HCT116 (cell line): ENCODE data around the gene MTUS2. TPM values are rescaled to one million over a fixed set of nuclear protein-coding genes. Genes with fewer than 3 reads are reported as not detected.

Experiments used
- ATAC-seq: fragments of 200-7000 bp; cut with Tn5 transposase; 2 replicates; pipeline ENCODE4 v1.9.1; 2020; ENCODE audit warnings: mild to moderate bottlenecking, moderate library complexity
- BruUV-seq: library from RNA; stranded (reverse); fragments of 400-500 nt; replicated peaks from 2 replicates; lab custom pipeline; 2021; lab: Mats Ljungman, UMichigan
- CTCF ChIA-PET: fragments of 300-600 bp; sonication (Branson Sonifier 250); formaldehyde crosslinking; loops from one replicate; lab custom pipeline; 2021; ENCODE audit warnings: antibody characterized with exemption; lab: Charles Lee
- POLR2A ChIA-PET: fragments of 300-600, 350-600 bp; sonication (Branson Sonifier 250); formaldehyde crosslinking; loops from one replicate; lab custom pipeline; 2021; ENCODE audit warnings: antibody characterized with exemption; lab: Charles Lee
- RAD21 ChIA-PET, 2 experiments: fragments of 300-600 bp; sonication (Branson Sonifier 250); formaldehyde crosslinking; loops; one replicate each; lab custom pipeline; 2023; ENCODE audit warnings: low total read pairs in 2 of 2; ENCODE audit not compliant: uncharacterized antibody in 2 of 2, unreplicated experiment in 2 of 2, low non-redundant PET in 1 of 2; lab: Charles Lee
- DNase-seq: peaks from one replicate; pipeline ENCODE4 v3.0.0-alpha.2; 2010; ENCODE audit warnings: low read depth, low spot score
- H2AFZ ChIP-seq: fragments of 200-600 bp; shearing (Covaris generic), sonication (generic); 2 replicates; pipeline ENCODE4 v1.6.1; 2017; ENCODE audit warnings: low read depth, mixed run types, mixed read lengths, antibody characterized with exemption, low read length; ENCODE audit not compliant: poor library complexity, severe bottlenecking
- H3K27ac ChIP-seq: 2 replicates; pipeline ENCODE4 v1.5.1; 2012; ENCODE audit warnings: low read depth, low read length
- H3K27me3 ChIP-seq: fragments of 200-600 bp; sonication (generic); 2 replicates; pipeline ENCODE4 v1.6.1; 2016; ENCODE audit warnings: mixed run types, low read length, mixed read lengths; ENCODE audit not compliant: insufficient read depth
- H3K36me3 ChIP-seq, 2 experiments: fragments of 200-500 bp in 1 of 2; fragments of 200-600 bp in 1 of 2; sonication (Bioruptor generic) in 1 of 2; sonication (generic) in 1 of 2; 2 replicates each; pipeline versions ENCODE4 v1.5.1 to v1.6.1; 2014 to 2016; ENCODE audit warnings: low read length in 2 of 2, inconsistent platforms in 1 of 2, mixed read lengths in 1 of 2, mixed run types in 1 of 2; ENCODE audit not compliant: insufficient read depth in 2 of 2, control insufficient read depth in 1 of 2
- H3K4me1 ChIP-seq, 2 experiments: fragments of 200-600 bp in 1 of 2; sonication (generic) in 1 of 2; 2 replicates each; pipeline versions ENCODE4 v1.5.1 to v1.6.1; 2012 to 2017; ENCODE audit warnings: low read length in 2 of 2, inconsistent platforms in 1 of 2, mild to moderate bottlenecking in 1 of 2, mixed read lengths in 1 of 2, mixed run types in 1 of 2, moderate library complexity in 1 of 2; ENCODE audit not compliant: insufficient read depth in 2 of 2, control insufficient read depth in 1 of 2
- H3K4me2 ChIP-seq: fragments of 200-600 bp; sonication (generic); 2 replicates; pipeline ENCODE4 v1.6.1; 2017; ENCODE audit warnings: mixed run types, low read length, mixed read lengths
- H3K4me3 ChIP-seq, 2 experiments: fragments of 200-600 bp in 1 of 2; sonication (generic) in 1 of 2; replicated peaks in 1 of 2; 2 replicates each; pipeline ENCODE4 v1.5.1; 2011 to 2016; ENCODE audit warnings: low read length in 2 of 2, control low read depth in 1 of 2, low read depth in 1 of 2, mild to moderate bottlenecking in 1 of 2, mixed read lengths in 1 of 2, mixed run types in 1 of 2
- H3K79me2 ChIP-seq: fragments of 200-600 bp; sonication (generic); 2 replicates; pipeline ENCODE4 v1.6.1; 2017; ENCODE audit warnings: mild to moderate bottlenecking, mixed run types, low read length, moderate library complexity, mixed read lengths; ENCODE audit not compliant: insufficient read depth
- H3K9ac ChIP-seq: fragments of 200-600 bp; sonication (generic); 2 replicates; pipeline ENCODE4 v1.6.1; 2016; ENCODE audit warnings: low read length, mixed read lengths
- H3K9me2 ChIP-seq: fragments of 200-600 bp; sonication (generic), shearing (Covaris generic); 2 replicates; pipeline ENCODE4 v1.6.1; 2017; ENCODE audit warnings: mixed run types, mild to moderate bottlenecking, moderate library complexity; ENCODE audit not compliant: insufficient read depth
- H3K9me3 ChIP-seq, 2 experiments: fragments of 200-500 bp in 1 of 2; fragments of 200-600 bp in 1 of 2; sonication (Bioruptor generic) in 1 of 2; sonication (generic) in 1 of 2; 2 replicates each; pipeline ENCODE4 v1.6.1; 2014 to 2017; ENCODE audit warnings: low read length in 2 of 2, mixed read lengths in 2 of 2, inconsistent platforms in 1 of 2, low read depth in 1 of 2, mild to moderate bottlenecking in 1 of 2, mixed run types in 1 of 2, moderate library complexity in 1 of 2; ENCODE audit not compliant: control insufficient read depth in 1 of 2, insufficient read depth in 1 of 2
- H4K20me1 ChIP-seq: fragments of 200-600 bp; sonication (generic), shearing (Covaris generic); 2 replicates; pipeline ENCODE4 v1.6.1; 2017; ENCODE audit warnings: mixed run types, mild to moderate bottlenecking, moderate library complexity; ENCODE audit not compliant: insufficient read depth
- CBX3 ChIP-seq: IDR thresholded peaks from 2 replicates; pipeline ENCODE4 v1.6.1; 2012; ENCODE audit warnings: low read depth
- CEBPB ChIP-seq: IDR thresholded peaks from 2 replicates; pipeline ENCODE4 v1.6.1; 2012; ENCODE audit warnings: low read depth
- EGR1 ChIP-seq: IDR thresholded peaks from 2 replicates; pipeline ENCODE4 v1.6.1; 2012; ENCODE audit warnings: low read depth
- EZH2 ChIP-seq: fragments of 200-600 bp; sonication (generic); IDR thresholded peaks from 2 replicates; pipeline ENCODE4 v1.6.1; 2017; ENCODE audit warnings: antibody characterized with exemption, mixed run types
- EZH2phosphoT487 ChIP-seq: fragments of 200-600 bp; IDR thresholded peaks from 2 replicates; pipeline ENCODE4 v1.6.1; 2018; ENCODE audit warnings: antibody characterized with exemption, borderline replicate concordance
- FOSL1 ChIP-seq: IDR thresholded peaks from 2 replicates; pipeline ENCODE4 v1.6.1; 2012; ENCODE audit warnings: low read depth
- JUND ChIP-seq: IDR thresholded peaks from 2 replicates; pipeline ENCODE4 v1.6.1; 2012
- POLR2A ChIP-seq: IDR thresholded peaks from 2 replicates; pipeline ENCODE4 v1.7.0; 2011; ENCODE audit warnings: borderline replicate concordance; ENCODE audit not compliant: insufficient read depth, insufficient read length; ENCODE audit errors: extremely low read depth
- RAD21 ChIP-seq: IDR thresholded peaks from 2 replicates; pipeline ENCODE4 v1.6.1; 2012; ENCODE audit warnings: low read depth, mild to moderate bottlenecking
- SP1 ChIP-seq: IDR thresholded peaks from 2 replicates; pipeline ENCODE4 v1.6.1; 2012; ENCODE audit warnings: low read depth
- SRF ChIP-seq: IDR thresholded peaks from 2 replicates; pipeline ENCODE4 v1.6.1; 2012; ENCODE audit warnings: low read depth
- YY1 ChIP-seq: IDR thresholded peaks from 2 replicates; pipeline ENCODE4 v1.6.1; 2011; ENCODE audit warnings: low read length, low read depth, moderate library complexity, mild to moderate bottlenecking; ENCODE audit not compliant: insufficient replicate concordance; ENCODE audit errors: extremely low read depth
- ZNF274 ChIP-seq: fragments of 200-500 bp; sonication (Bioruptor generic); IDR thresholded peaks from 2 replicates; pipeline ENCODE4 v1.6.1; 2014; ENCODE audit warnings: mild to moderate bottlenecking, low read depth, low read length, inconsistent platforms
- intact Hi-C: fragments of 100-400 bp; cut with micrococcal nuclease; formaldehyde crosslinking; loops from 2 replicates; pipeline ENCODE4 v1.10.0; 2022
- total RNA-seq: library from RNA; stranded (reverse); gene quantifications from one replicate; pipeline ENCODE4 v1.2.1, GENCODE V29; 2021; ENCODE audit not compliant: unreplicated experiment
- TF ChIP-seq, protein P1 (sequence below): IDR thresholded peaks from 2 replicates; pipeline ENCODE4 v1.6.1; 2012
- TF ChIP-seq, protein P2 (sequence below), 3 experiments: fragments of 200-600 bp in 1 of 3; sonication (generic) in 1 of 3; IDR thresholded peaks in 2 of 3; conservative IDR thresholded peaks in 1 of 3; 2 replicates each; pipeline ENCODE4 v1.5.1; 2012 to 2017; ENCODE audit warnings: low read depth in 2 of 3, low read length in 2 of 3, antibody characterized with exemption in 1 of 3, borderline replicate concordance in 1 of 3, control low read depth in 1 of 3, mild to moderate bottlenecking in 1 of 3, mixed read lengths in 1 of 3, mixed run types in 1 of 3, moderate library complexity in 1 of 3; ENCODE audit not compliant: insufficient read depth in 1 of 3
- TF ChIP-seq, protein P3 (sequence below): IDR thresholded peaks from 2 replicates; pipeline ENCODE4 v1.6.1; 2012; ENCODE audit warnings: low read depth

Gene MTUS2
- total RNA-seq, 1 experiment from 2014 or later: 0.02 TPM

GRCh38 chr13:29379865-29380264, 559.7 kb downstream of the MTUS2 start:
- CTCF ChIA-PET: no interaction called here
- no TSS peak for BruUV-seq

More at GRCh38 chr13:29379865-29380264, 559.7 kb downstream of the MTUS2 start:
- H3K27me3 ChIP-seq: no peaks in the 10 kb centered on the region
- no peak overlapping the region for H3K4me2 ChIP-seq
- no peaks in the 10 kb centered on the region for H3K4me1 ChIP-seq
- ChIA-PET RAD21 (no interaction called here), POLR2A (no interaction called here)
- no peaks in the 10 kb centered on the region for H3K36me3 ChIP-seq
- H2AFZ ChIP-seq: no peak overlapping the region
- DNase-seq (no peak), ATAC-seq (no peak)
- no peaks in the 10 kb centered on the region for H3K9me2 ChIP-seq
- TF ChIP-seq RAD21 (no peak), YY1 (no peak), EZH2 (no peak), SP1 (no peak), CEBPB (no peak), CBX3 (no peak), EZH2phosphoT487 (no peak), POLR2A (no peak), JUND (no peak), SRF (no peak), EGR1 (no peak), ZNF274 (no peak), FOSL1 (no peak)
- TF ChIP-seq, protein P1, sequence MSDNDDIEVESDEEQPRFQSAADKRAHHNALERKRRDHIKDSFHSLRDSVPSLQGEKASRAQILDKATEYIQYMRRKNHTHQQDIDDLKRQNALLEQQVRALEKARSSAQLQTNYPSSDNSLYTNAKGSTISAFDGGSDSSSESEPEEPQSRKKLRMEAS: no peak
- TF ChIP-seq, protein P2, sequence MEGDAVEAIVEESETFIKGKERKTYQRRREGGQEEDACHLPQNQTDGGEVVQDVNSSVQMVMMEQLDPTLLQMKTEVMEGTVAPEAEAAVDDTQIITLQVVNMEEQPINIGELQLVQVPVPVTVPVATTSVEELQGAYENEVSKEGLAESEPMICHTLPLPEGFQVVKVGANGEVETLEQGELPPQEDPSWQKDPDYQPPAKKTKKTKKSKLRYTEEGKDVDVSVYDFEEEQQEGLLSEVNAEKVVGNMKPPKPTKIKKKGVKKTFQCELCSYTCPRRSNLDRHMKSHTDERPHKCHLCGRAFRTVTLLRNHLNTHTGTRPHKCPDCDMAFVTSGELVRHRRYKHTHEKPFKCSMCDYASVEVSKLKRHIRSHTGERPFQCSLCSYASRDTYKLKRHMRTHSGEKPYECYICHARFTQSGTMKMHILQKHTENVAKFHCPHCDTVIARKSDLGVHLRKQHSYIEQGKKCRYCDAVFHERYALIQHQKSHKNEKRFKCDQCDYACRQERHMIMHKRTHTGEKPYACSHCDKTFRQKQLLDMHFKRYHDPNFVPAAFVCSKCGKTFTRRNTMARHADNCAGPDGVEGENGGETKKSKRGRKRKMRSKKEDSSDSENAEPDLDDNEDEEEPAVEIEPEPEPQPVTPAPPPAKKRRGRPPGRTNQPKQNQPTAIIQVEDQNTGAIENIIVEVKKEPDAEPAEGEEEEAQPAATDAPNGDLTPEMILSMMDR (IDR thresholded peaks at IDR 0.05 in 2 of 3, conservative IDR thresholded peaks at IDR 0.05 in 1 of 3; ENCODE audit: borderline replicate concordance in 1 of 3, insufficient read depth in 1 of 3, low read depth in 2 of 3, low read length in 2 of 3): no peak
- TF ChIP-seq, protein P3, sequence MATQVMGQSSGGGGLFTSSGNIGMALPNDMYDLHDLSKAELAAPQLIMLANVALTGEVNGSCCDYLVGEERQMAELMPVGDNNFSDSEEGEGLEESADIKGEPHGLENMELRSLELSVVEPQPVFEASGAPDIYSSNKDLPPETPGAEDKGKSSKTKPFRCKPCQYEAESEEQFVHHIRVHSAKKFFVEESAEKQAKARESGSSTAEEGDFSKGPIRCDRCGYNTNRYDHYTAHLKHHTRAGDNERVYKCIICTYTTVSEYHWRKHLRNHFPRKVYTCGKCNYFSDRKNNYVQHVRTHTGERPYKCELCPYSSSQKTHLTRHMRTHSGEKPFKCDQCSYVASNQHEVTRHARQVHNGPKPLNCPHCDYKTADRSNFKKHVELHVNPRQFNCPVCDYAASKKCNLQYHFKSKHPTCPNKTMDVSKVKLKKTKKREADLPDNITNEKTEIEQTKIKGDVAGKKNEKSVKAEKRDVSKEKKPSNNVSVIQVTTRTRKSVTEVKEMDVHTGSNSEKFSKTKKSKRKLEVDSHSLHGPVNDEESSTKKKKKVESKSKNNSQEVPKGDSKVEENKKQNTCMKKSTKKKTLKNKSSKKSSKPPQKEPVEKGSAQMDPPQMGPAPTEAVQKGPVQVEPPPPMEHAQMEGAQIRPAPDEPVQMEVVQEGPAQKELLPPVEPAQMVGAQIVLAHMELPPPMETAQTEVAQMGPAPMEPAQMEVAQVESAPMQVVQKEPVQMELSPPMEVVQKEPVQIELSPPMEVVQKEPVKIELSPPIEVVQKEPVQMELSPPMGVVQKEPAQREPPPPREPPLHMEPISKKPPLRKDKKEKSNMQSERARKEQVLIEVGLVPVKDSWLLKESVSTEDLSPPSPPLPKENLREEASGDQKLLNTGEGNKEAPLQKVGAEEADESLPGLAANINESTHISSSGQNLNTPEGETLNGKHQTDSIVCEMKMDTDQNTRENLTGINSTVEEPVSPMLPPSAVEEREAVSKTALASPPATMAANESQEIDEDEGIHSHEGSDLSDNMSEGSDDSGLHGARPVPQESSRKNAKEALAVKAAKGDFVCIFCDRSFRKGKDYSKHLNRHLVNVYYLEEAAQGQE: no peak
- H3K27ac ChIP-seq: no peak overlapping the region
- no peaks in the 10 kb centered on the region for H3K9me3 ChIP-seq
- no peaks in the 10 kb centered on the region for H4K20me1 ChIP-seq
- intact Hi-C loops: no loop called here
- no peaks in the 10 kb centered on the region for H3K79me2 ChIP-seq
- no peak overlapping the region for H3K9ac ChIP-seq
- no peak overlapping the region for H3K4me3 ChIP-seq
